ENCODE results near the gene ACAN. TPM values are rescaled to one million over a fixed set of nuclear protein-coding genes. Genes with fewer than 3 reads are reported as not detected.

The ACAN gene
- total and polyA plus RNA-seq, 2 donors from 2014 or later, result 2.8 to 10.3 TPM

DNA sequence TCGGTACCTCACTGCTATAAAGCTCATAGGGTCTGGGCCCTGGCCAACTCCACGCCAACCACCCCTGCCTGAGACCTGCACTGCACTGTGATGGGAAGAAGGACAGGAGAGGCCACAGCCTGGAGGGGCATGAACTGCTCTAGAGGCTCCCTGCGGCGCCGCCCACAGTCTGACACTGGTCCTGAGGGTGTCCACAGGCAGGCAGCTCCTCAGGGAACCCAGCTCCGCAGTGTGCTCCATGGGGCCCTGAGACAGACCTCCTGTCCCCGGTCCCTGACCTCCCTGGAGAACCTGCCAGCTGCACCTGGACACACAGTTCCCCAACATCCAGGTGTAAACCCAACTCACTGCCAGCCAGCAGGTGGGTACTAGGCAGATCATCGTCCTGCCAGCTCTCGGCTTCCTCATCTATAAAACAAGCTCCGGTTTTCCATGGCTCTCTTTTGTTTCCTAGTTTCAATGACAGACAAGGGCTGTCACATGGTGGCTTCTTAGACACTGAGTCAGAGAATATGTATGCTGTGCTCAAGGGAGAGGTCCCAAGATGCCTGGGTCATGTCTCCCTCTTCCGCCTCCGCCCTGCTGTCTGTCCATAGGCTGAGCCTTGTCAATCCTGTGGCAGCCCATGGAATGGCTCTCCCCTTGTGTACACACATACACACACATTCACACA, 97.2 kb downstream of the ACAN start:
- intact Hi-C loops (cut with DNase I), result loop anchor here (5.0 to 10.0 kb wide), 2 partner anchors 107 to 274 kb away; no protein-coding TSS in a partner anchor
- Histone ChIP-seq H3K36me3 (ENCODE audit: control insufficient read depth in 2 of 3, insufficient read depth in 3 of 3, low read length in 3 of 3) (peaks cover 0 to 5% (median 0%) of the 10 kb centered on the region in 3 donors), H3K27me3 (ENCODE audit: control insufficient read depth, insufficient read depth, low read length) (no peaks in the 10 kb centered on the region), H3K9me3 (ENCODE audit: control insufficient read depth in 2 of 3, insufficient read depth in 1 of 3, low read length in 3 of 3) (no peaks in the 10 kb centered on the region), H3K27ac (ENCODE audit: low read depth in 2 of 2, low read length in 2 of 2) (no peak overlapping the region), H3K9ac (ENCODE audit: low read length in 3 of 3) (no peak overlapping the region), H3K4me1 (ENCODE audit: control insufficient read depth in 2 of 3, insufficient read depth in 2 of 3, low read depth in 1 of 3, low read length in 3 of 3) (peaks cover 0 to 6% (median 0%) of the 10 kb centered on the region in 3 donors), H3K4me3 (ENCODE audit: low read length in 3 of 3) (no peak overlapping the region)
- FAIRE-seq (no peak), DNase-seq (no peak)
- TF ChIP-seq, protein P1, sequence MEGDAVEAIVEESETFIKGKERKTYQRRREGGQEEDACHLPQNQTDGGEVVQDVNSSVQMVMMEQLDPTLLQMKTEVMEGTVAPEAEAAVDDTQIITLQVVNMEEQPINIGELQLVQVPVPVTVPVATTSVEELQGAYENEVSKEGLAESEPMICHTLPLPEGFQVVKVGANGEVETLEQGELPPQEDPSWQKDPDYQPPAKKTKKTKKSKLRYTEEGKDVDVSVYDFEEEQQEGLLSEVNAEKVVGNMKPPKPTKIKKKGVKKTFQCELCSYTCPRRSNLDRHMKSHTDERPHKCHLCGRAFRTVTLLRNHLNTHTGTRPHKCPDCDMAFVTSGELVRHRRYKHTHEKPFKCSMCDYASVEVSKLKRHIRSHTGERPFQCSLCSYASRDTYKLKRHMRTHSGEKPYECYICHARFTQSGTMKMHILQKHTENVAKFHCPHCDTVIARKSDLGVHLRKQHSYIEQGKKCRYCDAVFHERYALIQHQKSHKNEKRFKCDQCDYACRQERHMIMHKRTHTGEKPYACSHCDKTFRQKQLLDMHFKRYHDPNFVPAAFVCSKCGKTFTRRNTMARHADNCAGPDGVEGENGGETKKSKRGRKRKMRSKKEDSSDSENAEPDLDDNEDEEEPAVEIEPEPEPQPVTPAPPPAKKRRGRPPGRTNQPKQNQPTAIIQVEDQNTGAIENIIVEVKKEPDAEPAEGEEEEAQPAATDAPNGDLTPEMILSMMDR (IDR thresholded peaks at IDR 0.05; ENCODE audit: borderline replicate concordance, extremely low read depth, insufficient read depth), result no peak

DNA sequence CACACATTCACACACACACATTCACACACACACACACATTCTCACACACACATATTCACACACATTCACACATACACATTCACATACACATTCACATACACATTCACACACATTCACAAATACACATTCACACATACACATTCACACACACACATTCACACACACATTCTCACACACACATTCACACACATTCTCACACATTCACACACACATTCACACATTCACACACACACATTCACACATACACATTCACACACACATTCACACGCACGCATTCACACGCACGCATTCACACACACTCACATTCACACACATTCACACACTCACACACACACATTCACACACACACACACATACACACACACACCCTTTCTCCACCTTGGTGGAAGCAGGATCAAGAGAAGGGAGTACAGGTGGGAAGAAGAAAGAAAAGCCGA, 97.8 kb downstream of the ACAN start:
- no peaks in the 10 kb centered on the region for H3K27me3 ChIP-seq (ENCODE audit: control insufficient read depth, insufficient read depth, low read length)
- H3K27ac ChIP-seq (ENCODE audit: low read depth in 2 of 2, low read length in 2 of 2), result no peak overlapping the region
- TF ChIP-seq, protein P1 (IDR thresholded peaks at IDR 0.05; ENCODE audit: borderline replicate concordance, extremely low read depth, insufficient read depth), result no peak
- H3K9ac ChIP-seq (ENCODE audit: low read length in 3 of 3), result no peak overlapping the region
- FAIRE-seq, result no peak
- H3K4me3 ChIP-seq (ENCODE audit: low read length in 3 of 3), result no peak overlapping the region
- DNase-seq, result no peak
- peaks cover 0 to 3% (median 0%) of the 10 kb centered on the region in 3 donors for H3K4me1 ChIP-seq (ENCODE audit: control insufficient read depth in 2 of 3, insufficient read depth in 2 of 3, low read depth in 1 of 3, low read length in 3 of 3)
- intact Hi-C loops (cut with DNase I), result loop anchor here (5.0 to 10.0 kb wide), 2 partner anchors 106 to 274 kb away; no protein-coding TSS in a partner anchor
- peaks cover 0 to 5% (median 0%) of the 10 kb centered on the region in 3 donors for H3K36me3 ChIP-seq (ENCODE audit: control insufficient read depth in 2 of 3, insufficient read depth in 3 of 3, low read length in 3 of 3)
- no peaks in the 10 kb centered on the region for H3K9me3 ChIP-seq (ENCODE audit: control insufficient read depth in 2 of 3, insufficient read depth in 1 of 3, low read length in 3 of 3)

DNA sequence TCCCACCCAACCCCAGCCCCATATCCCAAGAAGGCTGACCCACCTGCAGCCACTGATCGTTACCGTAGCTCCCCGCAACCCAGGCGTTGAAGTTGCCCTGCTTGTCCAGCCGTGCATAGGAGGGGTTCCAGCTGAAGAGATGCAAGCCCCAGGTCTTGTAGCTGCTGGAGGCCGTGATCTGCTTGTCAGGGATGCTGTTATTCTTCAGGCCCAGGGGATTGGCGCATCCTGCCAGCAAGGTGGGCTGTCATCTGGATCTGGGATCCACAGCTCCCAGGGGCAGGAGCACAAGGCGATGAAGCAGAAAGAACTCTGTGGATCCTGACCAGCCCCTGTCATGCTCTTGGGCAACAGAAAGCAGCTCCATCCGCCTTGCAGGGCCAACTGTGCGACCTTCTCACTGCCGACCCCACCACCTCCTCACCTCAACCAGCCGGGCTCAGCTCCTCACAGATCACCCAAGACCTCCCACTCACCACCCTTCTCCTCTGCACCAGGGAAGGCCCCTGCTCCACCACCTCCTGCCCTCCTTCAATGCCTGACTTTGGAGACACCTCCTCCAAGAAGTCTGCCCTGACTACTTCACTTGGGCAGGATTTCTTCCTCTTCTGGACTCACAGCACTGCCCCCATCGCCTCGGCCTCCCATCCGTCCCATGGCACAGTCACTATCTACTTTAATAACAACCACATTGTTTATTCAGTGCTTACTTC, 98.4 kb downstream of the ACAN start:
- Histone ChIP-seq H3K9ac (ENCODE audit: low read length in 3 of 3) (no peak overlapping the region), H3K4me3 (ENCODE audit: low read length in 3 of 3) (no peak overlapping the region), H3K4me1 (ENCODE audit: control insufficient read depth in 2 of 3, insufficient read depth in 2 of 3, low read depth in 1 of 3, low read length in 3 of 3) (peaks cover 0 to 3% (median 0%) of the 10 kb centered on the region in 3 donors), H3K36me3 (ENCODE audit: control insufficient read depth in 2 of 3, insufficient read depth in 3 of 3, low read length in 3 of 3) (peaks cover 0 to 5% (median 0%) of the 10 kb centered on the region in 3 donors), H3K27ac (ENCODE audit: low read depth in 2 of 2, low read length in 2 of 2) (no peak overlapping the region), H3K27me3 (ENCODE audit: control insufficient read depth, insufficient read depth, low read length) (no peaks in the 10 kb centered on the region), H3K9me3 (ENCODE audit: control insufficient read depth in 2 of 3, insufficient read depth in 1 of 3, low read length in 3 of 3) (no peaks in the 10 kb centered on the region)
- peak in 1 of 5 donors; percentile 28 for DNase-seq
- no peak for FAIRE-seq
- intact Hi-C loops (cut with DNase I), result loop anchor here (5.0 to 10.0 kb wide), 2 partner anchors 106 to 273 kb away; no protein-coding TSS in a partner anchor
- TF ChIP-seq, protein P1 (IDR thresholded peaks at IDR 0.05; ENCODE audit: borderline replicate concordance, extremely low read depth, insufficient read depth), result no peak
